CD4-positive, alpha-beta T cell treated with Interleukin-17A for 4 hours (primary cell): ENCODE data around the gene ZNF236.
A peak's percentile ranks its signal among the peaks of the same experiment; 100 is the strongest.
"Not testable (repeated sequence)": the region's sequence is repeated elsewhere in the genome, so short reads cannot be mapped to it uniquely, and the experiment has no call there.

Source experiments
- DNase-seq: peaks from one replicate; pipeline ENCODE4 v3.0.0-alpha.2; 2020; ENCODE audit warnings: mixed read lengths

Gene ZNF236

DNA sequence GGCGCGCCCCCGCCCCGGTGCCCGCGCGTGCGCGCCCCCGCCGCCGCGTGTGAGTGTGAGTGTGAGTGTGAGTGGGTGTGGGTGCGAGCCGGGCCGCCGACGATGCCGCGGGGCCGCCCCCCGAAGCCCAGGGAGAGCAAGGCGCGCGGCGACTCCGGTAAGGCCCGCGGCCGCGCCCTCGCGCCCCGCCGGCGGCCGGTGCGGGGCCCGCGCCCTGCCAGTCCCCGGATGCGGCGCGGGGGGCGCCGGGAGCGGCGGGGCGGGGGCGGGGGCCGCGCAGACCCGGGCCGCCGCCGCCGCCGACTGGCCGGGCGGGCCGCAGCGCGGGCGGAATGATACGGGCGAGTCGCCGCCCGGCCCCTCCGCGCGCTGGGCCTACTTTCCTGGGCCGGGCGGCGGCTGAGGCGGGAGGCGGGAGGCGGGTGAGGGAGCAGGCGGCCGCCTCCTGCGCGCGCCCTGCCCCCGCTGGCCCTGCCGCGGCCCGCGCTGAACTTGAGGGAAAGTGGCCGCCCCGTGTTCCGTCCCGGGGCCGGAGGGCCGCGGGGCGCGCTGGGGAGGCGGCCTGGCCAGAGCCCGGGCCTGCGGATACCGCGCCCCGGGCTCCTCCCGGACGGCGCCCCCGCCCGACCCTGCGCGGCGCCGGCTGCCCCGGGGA is at the start of gene ZNF236:
Gene ZNF236 (plus strand): TSS at position 52 of the 655 bp plus-strand sequence. CDS start 51 bp downstream, at position 103.
- DNase-seq = peak; percentile 73

DNA sequence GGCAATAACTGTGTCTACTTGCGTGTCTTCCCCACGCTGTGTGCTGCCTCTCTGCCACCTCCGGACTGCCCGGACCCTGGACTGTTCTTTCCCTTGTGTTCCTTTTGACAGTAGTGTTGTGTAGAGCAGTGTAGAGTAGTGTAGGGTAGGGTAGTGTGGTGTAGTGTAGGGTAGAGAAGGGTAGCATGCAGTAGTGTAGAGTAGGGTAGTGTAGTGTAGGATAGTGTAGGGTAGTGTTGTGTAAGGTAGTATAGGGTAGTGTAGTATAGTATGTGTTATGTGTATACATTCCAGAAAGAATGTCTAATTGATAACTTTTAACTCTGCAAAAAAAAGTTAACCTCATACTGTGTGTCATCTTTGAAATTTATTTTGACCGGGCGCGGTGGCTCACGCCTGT is 49.7 kb upstream of the ZNF236 start:
- DNase-seq = no peak

DNA sequence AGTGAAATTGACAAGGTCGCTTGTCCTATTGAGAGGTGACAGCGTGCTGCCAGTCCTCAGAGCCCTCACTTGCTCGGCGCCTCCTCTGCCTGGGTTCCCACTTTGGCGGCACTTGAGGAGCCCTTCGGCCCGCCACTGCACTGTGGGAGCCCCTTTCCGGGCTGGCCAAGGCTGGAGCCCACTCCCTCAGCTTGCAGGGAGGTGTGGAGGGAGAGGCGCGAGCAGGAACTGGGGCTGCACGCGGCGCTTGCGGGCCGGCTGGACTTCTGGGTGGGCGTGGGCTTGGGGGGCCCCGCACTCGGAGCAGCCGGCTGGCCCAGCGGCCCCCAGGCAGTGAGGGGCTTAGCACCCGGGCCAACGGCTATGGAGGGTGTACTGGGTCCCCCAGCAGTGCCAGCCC is 45.3 kb upstream of the ZNF236 start:
- DNase-seq = not testable (repeated sequence)

DNA sequence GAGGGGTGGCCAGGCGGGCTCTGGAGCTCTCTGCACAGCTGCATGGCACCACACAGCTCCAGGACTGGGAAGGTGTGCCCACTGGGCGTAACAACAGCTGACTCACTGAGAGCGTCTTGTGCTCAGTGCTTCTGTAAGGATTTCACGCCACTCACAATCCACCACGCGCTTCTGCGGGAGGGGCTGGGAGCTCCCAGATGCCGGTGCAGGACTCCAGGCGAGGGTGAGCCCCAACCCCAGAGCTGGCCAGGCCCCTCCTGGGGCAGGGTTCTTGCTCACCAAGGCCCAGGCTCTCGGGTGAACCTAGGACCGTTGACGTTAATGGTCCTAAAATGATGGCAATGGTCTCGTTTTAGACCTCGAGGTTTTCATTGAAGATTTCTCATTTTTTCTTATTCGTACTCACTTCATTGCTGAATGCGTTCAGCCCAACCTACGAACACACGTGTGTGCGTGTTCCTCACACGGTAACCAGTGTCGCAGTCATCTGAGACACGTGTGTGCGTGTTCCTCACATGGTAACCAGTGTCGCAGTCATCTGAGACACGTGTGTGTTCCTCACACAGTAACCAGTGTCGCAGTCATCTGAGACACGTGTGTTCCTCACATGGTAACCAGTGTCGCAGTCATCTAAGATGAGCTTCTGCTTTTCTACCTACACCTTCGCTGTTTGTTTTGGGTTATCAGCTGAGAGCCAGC is 38.4 kb upstream of the ZNF236 start:
- no peak for DNase-seq

DNA sequence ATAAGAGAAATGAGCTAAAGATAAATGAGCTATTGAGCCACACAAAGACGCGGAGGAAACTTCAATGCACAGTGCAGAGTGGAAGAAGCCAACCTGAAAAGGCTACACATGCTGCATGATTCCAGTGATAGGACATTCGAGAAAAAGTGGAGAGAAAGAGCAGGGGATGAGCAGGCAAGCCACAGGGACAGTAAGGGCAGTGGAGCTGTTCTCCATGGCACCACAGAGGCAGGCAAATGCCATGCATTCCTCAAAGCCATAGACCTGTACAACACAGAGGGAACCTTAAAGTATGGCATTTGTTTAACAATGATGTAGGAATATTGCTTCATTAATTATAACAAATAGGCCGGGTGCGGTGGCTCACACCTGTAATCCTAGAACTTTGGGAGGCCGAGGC is 36.5 kb upstream of the ZNF236 start:
- DNase-seq = no peak

DNA sequence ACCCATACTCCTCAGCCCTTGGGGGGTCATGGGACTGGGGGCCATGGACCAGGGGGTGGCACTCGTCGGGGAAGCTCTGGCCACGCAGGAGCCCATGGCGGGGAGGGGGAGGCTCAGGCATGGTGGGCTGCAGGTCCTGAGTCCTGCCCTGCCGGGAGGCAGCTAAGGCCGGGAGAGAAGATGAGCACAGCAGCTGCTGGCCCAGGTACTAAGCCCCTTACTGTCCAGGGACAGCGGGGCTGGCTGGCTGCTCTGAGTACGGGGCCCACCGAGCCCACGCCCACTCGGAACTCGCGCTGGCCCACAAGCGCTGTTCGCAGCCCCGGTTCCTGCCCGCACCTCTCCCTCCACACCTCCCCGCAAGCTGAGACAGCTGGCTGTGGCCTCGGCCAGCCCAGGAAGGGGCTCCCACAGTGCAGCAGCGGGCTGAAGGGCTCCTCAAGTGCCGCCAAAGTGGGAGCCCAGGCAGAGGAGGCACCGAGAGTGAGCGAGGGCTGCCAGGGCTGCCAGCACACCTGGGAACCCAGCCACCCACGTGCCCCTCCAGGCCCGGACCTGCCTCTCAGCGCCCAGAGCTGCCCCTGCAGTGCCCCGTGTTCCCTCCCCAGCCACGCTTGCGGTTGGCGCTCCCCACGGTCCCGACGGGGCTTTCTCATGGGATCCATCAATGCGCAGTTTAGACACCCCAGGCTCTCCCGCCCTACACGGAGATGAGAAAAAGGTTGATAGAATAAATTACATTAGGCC is 33.6 kb upstream of the ZNF236 start:
- no peak for DNase-seq

DNA sequence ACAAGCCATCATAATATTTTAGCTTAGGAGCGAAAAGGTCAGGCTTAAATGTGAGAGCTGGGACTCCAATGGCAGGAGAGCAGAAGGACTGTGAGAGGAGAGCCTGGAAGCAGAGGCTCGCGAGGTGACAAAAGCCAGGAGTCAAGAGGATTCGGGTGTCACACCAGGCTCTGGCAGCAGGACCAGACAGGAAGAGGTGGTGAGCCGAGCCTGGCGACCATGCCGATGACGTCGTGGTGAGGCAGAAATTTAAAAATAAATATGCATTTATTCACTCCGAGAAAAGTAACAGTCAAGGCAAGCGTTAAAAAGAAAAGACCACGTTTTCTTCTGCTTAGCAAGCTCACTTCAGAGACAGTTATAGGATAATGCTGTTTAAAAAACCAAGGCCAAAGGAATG is 31.3 kb upstream of the ZNF236 start:
- no peak for DNase-seq

DNA sequence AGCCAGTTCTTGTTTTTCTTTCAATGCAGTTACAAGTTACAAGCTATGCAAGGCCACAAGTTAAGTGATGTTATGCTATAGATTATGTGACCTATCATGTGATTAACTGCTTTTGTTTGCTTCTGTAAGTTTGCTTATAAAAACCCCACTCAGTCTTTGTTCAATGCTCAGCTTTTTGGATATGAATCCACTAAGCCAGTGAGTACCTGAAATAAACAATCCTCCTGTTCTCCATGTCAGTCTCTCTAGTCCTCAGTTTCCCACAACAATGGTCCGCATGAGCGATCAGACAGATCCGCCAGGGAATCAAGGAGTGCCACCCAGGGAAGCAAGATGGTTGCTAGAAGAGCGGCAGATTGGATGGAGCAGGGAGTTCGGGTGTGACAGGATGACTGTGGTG is 30.7 kb upstream of the ZNF236 start:
- DNase-seq = no peak

DNA sequence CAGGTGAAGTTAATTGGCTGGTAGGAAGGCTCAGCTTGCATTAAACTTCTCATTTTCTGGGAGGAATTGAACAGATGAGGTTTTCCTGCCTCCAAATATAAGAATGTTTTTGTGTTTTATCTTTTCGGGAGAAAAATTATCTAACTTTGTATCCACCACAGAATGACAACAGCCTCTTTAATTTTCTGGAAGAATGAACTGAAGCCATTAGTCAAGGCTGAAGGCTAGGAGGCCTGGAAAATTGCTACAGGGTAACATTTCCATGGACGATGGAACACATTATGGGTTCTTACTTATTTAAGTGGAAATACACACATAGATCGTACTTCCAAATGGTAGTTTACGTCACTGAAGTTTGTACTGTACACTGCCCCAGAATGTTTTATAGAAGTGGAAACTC is 28.0 kb upstream of the ZNF236 start:
- no peak for DNase-seq

DNA sequence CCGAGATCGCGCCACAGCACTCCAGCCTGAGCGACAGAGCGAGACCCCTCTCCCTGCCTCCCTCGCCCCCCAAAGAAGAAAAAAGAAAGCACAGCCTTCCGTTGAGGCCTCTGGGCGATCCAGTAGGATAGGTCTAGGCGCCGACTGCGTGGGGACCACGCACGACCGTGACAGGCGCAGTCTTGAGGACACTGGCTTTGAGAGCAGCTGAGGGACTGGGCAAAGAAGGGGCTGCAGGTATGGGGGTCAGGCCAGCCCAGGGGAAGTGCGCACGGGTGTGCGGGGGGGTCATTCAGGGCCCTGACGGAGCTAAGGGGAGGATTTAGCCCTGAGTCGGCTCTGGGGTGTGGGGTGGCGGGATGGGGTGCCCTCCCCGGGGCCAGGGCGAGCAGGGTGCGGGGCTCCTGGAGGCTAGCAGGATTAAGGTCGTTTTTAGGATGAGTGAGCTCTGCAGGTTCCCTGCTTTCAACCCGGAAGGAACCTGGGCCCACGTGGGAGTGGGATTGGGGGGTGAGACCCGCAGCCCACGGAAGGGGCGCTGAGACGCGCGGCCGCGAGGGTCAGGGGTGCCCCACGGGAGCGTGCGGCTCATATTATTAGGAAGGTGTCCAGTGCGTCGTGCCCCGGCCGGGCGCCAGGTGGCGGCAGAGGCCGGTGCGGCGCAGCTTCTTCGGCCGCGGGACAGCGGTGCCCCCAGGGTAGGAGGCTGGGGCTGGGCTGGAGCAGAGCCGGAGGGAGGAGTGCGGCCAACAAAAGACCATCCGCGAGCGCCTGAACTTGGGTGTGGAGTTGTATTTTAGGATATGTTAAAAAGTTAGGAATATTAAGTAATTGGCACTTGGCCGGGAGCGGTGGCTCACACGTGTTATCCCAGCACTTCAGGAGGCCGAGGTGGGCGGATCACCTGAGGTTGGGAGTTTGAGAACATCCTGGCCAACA is 20.5 kb upstream of the ZNF236 start:
- peak; percentile 64 for DNase-seq

DNA sequence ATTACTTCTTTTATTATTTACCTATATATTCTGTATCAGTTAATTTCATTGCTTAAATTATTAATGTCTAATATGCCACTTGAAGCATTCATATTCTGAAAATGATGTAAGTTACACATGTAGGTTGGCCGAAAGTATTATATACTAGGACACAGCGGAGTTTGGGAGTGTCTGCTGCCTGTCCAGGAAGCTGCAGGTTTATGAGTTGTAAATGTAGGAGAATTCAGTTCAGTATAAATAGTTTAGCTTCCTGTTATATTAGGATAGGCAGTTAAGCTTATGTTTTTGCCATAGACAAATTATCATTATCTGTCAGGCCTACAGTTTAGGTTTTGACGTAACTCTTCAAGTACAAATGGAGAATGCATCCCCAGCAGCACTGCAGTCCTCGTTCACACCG is 18.9 kb upstream of the ZNF236 start:
- DNase-seq = no peak

DNA sequence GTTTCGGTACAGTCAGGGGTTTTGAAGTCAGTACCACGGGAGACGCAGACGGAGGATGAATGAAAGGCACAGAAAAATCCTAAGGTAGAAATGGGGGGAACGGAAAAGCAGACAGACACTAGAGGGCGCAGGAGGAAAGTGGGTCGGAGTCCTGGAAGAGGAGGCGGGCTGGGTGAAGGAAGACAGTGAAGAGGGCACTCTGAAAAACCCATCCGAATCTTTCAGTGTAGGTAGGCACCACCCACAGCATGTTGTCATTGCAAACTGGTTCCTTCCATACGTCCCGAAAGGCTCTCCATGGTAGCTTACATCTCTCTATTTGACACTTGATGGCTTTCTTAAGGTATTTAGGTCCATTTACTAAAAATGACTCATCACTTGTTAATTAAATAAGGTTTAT is 18.5 kb upstream of the ZNF236 start:
- peak; percentile 84 for DNase-seq

DNA sequence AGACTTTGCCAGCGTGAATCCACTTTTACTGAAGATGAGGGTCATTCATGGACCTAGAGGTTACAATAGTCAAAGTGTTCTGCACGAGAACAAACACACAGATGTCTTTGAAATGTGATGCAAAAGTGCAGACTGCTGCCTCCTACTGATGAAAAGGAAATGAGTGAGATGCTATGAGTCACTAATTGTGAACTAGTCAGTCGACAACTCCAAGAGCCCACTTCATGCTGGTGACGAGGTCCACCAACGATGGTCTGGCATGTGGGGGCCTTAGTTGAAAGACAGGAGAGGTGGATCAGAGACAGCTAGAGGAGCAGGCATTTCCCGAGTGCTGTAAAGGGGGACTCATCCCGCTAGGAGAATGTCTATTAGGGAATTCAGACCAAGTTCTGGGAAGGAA is 17.1 kb upstream of the ZNF236 start:
- no peak for DNase-seq

DNA sequence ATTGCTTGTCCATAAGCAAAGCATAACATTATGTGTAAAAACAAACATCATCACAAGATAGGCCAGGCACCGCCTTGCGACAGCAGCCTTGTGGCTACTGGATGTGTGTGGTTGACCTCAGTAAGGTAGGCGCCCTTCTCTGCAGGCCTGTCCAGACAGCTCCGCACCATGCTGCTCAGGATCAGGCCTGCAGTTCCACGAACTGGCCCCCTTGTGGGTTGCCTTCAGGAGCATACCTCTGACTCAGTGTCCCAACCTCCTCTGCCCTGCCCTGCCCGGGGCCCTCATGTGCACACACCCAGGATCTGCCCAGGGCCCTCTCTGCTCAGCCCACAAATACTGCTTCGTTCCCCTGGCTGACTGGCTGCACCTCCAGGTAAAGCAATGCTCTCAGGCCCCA is 16.1 kb upstream of the ZNF236 start:
- no peak for DNase-seq

DNA sequence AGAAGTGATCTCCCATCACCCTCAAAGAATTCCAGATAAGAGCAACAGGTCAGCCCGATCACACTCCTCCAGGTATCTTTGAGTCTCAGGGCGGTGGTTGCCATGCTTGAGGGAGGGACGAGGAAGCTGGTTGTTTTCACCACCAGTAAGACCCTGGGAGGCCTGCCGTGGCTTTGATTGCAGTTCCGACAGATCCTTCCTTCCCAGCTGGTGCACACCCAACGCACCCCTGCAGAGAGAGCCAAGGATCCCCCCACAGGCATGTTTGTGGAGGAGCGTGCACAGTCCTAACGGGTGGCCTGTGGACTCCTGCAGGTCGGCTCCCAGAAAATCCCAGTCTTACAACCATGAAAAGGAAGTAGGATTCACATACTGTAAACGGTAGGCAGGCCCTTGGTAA is 13.8 kb upstream of the ZNF236 start:
- no peak for DNase-seq

DNA sequence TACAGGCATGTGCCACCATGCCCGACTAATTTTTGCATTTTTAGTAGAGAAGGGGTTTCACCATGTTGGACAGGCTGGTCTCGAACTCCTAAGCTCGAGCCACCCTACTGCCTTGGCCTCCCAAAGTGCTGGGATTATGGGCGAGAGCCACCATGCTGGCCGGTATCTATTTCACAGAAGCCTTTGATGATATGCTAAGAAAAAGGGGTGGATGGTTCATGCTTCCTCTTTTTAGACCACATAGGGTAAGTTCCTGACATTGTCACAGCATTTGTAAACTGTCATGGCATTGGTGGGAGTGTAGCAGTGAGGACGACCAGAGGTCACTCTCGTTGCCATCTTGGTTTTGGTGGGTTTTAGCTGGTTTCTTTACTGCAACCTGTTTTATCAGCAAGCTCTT is 10.8 kb upstream of the ZNF236 start:
- DNase-seq = not testable (repeated sequence)

DNA sequence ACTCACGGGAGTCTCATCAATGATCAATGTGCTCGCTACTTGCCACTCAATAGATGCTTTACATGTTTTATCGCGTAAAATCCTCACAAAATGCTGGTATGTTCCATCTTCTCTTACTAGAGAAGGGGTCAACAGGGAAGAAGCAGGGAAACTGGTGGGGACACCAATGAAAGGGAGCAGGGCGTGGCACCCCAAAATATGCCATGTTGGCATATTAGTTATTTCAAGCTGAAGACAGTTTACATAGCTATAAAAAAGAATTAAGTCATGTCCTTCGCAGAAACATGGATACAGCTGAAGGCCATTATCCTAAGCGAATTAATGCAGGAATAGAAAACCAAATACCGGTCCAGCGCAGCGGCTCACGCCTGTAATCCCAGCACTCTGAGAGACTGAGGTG is 8.1 kb upstream of the ZNF236 start:
- DNase-seq = no peak

DNA sequence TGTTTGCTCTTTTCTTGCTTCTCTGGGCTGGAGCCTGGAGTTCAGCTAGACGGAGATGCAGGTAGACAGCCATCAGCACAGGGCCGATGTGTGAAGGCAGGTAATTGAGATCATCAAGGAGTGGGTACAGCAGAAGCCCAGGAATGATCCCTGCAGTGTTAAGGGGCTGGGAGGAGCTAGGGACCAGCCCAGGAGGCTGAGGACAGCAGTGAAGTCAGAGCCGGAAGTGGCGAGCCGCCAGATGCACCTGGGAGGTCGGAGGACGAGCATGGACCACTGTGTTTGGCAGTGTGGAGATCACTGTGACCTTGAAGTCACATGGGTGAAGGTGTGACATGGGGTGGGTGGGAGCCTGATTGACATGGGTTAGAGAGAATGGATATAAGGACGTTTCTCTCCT is 6.2 kb upstream of the ZNF236 start:
- DNase-seq = no peak

DNA sequence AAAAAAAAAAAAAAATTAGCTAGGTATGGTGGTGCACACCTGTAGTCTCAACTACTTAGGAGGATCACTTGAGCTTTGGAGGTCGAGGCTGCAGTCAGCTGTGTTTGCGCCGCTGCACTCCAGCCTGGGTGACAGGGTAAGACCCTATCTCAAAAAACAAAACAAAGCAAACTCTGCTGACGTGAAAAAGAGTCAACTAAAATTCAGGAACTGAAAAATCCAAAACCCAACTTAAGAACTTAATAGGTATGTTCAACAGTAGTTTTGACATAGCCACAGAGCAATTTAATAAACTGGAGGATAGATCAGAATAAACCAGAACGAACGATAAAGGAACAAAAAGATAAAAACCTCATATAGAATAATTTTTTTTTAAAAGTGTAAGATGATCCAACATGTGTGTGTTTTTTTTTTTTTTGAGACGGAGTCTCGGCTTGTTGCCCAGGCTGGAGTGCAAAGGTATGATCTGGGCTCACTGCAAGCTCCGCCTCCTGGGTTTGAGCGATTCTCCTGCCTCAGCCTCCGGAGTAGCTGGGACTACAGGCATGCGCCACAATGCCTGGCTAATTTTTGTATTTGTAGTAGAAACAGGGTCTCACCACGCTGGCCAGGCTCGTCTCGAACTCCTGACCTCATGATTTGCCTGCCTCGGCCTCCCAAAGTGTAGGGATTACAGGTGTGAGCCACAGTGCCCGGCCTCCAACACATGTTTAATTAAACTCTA is 4.3 kb upstream of the ZNF236 start:
- DNase-seq = no peak

DNA sequence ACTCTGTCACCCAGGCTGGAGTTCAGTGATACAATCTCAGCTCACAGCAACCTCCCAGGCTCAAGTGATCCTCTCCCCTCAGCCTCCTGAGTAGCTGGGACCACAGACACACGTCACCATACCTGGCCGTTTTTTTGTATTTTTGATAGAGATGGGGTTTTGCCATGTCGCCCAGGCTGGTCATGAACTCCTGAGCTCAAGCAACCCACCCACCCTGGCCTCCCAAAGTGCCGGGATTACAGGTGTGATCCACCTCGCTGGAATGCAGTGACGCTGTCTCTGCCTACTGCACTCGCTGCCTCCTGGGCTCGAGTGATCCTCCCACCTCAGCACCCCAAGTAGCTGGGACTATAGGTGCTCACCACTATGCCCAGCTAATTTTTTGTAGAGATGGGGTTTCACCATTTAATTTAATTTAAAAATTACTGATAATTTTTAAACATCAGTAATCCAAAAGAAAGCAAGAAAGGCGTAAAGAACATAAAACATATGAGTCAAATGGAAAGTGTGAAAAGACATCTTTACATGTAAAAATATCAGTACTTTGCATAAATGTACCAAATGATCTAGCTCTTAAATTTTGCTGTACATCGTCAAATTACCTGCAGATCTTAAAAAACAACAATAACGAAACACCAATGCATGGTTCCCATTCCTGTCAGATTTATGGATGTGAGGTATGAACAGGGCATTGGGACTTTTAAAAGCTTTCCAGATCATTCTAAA is 2.8 kb upstream of the ZNF236 start:
- no peak for DNase-seq

DNA sequence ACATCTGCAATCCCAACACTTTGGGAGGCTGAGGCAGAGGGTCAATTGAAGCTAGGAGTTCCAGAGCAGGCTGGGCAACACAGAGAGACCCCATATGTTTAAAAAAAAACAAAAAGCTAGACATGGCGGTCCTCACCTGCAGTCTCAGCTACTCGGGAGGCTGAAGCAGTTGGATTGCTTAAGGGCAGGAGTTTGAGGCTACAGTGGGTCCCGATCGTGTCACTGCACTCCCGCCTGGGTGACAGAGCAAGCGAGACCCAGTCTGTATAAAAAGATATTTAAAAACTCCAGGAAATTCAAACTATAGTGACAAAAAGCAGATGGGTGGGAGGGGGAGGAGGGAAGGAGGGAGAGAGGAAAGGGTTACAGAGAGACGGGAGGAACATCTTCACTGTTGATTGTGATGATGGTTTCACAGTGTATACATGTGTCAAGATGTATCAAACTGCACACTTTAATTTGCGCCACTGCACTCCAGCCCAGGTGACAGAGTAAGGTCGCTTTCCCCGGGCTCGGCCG is 942 bp upstream of the ZNF236 start:
- peak; percentile 19 for DNase-seq
